ENCODE measurements around the gene IHH. TPM values are rescaled to one million over a fixed set of nuclear protein-coding genes. Genes with fewer than 3 reads are reported as not detected.

Gene IHH
- total RNA-seq, 4 donors from 2014 or later = 0.27 TPM; not detected in 3

- in situ Hi-C loops (cut with MboI; ENCODE audit: low sequenced_read_pairs in 4 of 4) (loop anchor here in 1 of 4 donors (10.0 to 25.0 kb wide), 2 partner anchors 132 to 289 kb away; partner anchors contain the start of gene PTPRN), intact Hi-C loops (cut with DNase I; ENCODE audit: low total_unique reads) (no loop called here)
- no peaks in the 10 kb centered on the region for H3K27me3 ChIP-seq
- no peak overlapping the region for H3K4me3 ChIP-seq
- ATAC-seq = no peak
- no peaks in the 10 kb centered on the region for H3K36me3 ChIP-seq
- DNase-seq = no peak
- no peaks in the 10 kb centered on the region for H3K9me3 ChIP-seq
- TF ChIP-seq CTCF (IDR thresholded peaks at IDR 0.05 in 4 of 5, conservative IDR thresholded peaks at IDR 0.05 in 1 of 5) (no peak), POLR2A (IDR thresholded peaks at IDR 0.05) (no peak)
- H3K27ac ChIP-seq = no peak overlapping the region
- no peaks in the 10 kb centered on the region for H3K4me1 ChIP-seq
Observed at GRCh38 chr2:219023045-219023605, 37.6 kb downstream of the IHH start.

- in situ Hi-C loops (cut with MboI; ENCODE audit: low sequenced_read_pairs in 4 of 4) (loop anchor here in 1 of 4 donors (10.0 to 25.0 kb wide), 2 partner anchors 132 to 290 kb away; partner anchors contain the start of gene PTPRN), intact Hi-C loops (cut with DNase I; ENCODE audit: low total_unique reads) (no loop called here)
- DNase-seq = no peak
Observed at GRCh38 chr2:219022616-219023015, 38.1 kb downstream of the IHH start.

GRCh38 chr2:219022041-219022440 is 38.7 kb downstream of the IHH start:
- H3K36me3 ChIP-seq = no peaks in the 10 kb centered on the region
- no peak for TF ChIP-seq POLR2A (IDR thresholded peaks at IDR 0.05)
- no peak for TF ChIP-seq CTCF (IDR thresholded peaks at IDR 0.05 in 4 of 5, conservative IDR thresholded peaks at IDR 0.05 in 1 of 5)
- H3K4me3 ChIP-seq = no peak overlapping the region
- no peak for DNase-seq
- no peak overlapping the region for H3K27ac ChIP-seq
- intact Hi-C loops (cut with DNase I; ENCODE audit: low total_unique reads) (no loop called here), in situ Hi-C loops (cut with MboI; ENCODE audit: low sequenced_read_pairs in 4 of 4) (loop anchor here in 1 of 4 donors (10.0 to 25.0 kb wide), 2 partner anchors 133 to 290 kb away; partner anchors contain the start of gene PTPRN)
- no peak for ATAC-seq
- H3K27me3 ChIP-seq = no peaks in the 10 kb centered on the region
- H3K9me3 ChIP-seq = no peaks in the 10 kb centered on the region
- H3K4me1 ChIP-seq = no peaks in the 10 kb centered on the region

More at GRCh38 chr2:219022616-219023015, 38.1 kb downstream of the IHH start:
- ATAC-seq = no peak
- Histone ChIP-seq H3K36me3 (no peaks in the 10 kb centered on the region), H3K9me3 (no peaks in the 10 kb centered on the region), H3K4me1 (no peaks in the 10 kb centered on the region), H3K27ac (no peak overlapping the region), H3K27me3 (no peaks in the 10 kb centered on the region), H3K4me3 (no peak overlapping the region)
- TF ChIP-seq POLR2A (IDR thresholded peaks at IDR 0.05) = no peak
- no peak for TF ChIP-seq CTCF (IDR thresholded peaks at IDR 0.05 in 4 of 5, conservative IDR thresholded peaks at IDR 0.05 in 1 of 5)

- no peaks in the 10 kb centered on the region for H3K9me3 ChIP-seq
- in situ Hi-C loops (cut with MboI; ENCODE audit: low sequenced_read_pairs in 4 of 4) (loop anchor here in 1 of 4 donors (10.0 to 25.0 kb wide), 2 partner anchors 133 to 291 kb away; partner anchors contain the start of gene PTPRN), intact Hi-C loops (cut with DNase I; ENCODE audit: low total_unique reads) (no loop called here)
- H3K27ac ChIP-seq = no peak overlapping the region
- TF ChIP-seq POLR2A (IDR thresholded peaks at IDR 0.05) = no peak
- H3K4me3 ChIP-seq = no peak overlapping the region
- no peaks in the 10 kb centered on the region for H3K4me1 ChIP-seq
- no peak for DNase-seq
- H3K27me3 ChIP-seq = no peaks in the 10 kb centered on the region
- ATAC-seq = no peak
- H3K36me3 ChIP-seq = no peaks in the 10 kb centered on the region
Observed at GRCh38 chr2:219021591-219021990, 39.1 kb downstream of the IHH start.

GRCh38 chr2:219020604-219021365 is 39.9 kb downstream of the IHH start:
- ATAC-seq = no peak
- Histone ChIP-seq H3K4me3 (no peak overlapping the region), H3K27ac (no peak overlapping the region), H3K27me3 (no peaks in the 10 kb centered on the region), H3K9me3 (no peaks in the 10 kb centered on the region), H3K4me1 (no peaks in the 10 kb centered on the region), H3K36me3 (no peaks in the 10 kb centered on the region)
- in situ Hi-C loops (cut with MboI; ENCODE audit: low sequenced_read_pairs in 4 of 4) = loop anchor here in 1 of 4 donors (10.0 to 25.0 kb wide), 2 partner anchors 134 to 292 kb away; partner anchors contain the start of gene PTPRN
- DNase-seq = no peak
- no peak for TF ChIP-seq CTCF (IDR thresholded peaks at IDR 0.05 in 4 of 5, conservative IDR thresholded peaks at IDR 0.05 in 1 of 5)
- intact Hi-C loops (cut with DNase I; ENCODE audit: low total_unique reads) = no loop called here
